A673 (cell line): ENCODE results near the gene WASF2. TPM values are rescaled to one million over a fixed set of nuclear protein-coding genes. Genes with fewer than 3 reads are reported as not detected.

Source experiments
- BruUV-seq: library from RNA; stranded (reverse); fragments of 400-500 nt; replicated peaks from 2 replicates; lab custom pipeline; 2021; lab: Mats Ljungman, UMichigan
- CTCF ChIA-PET: fragments of 300-600 bp; sonication (Branson Sonifier 250); formaldehyde crosslinking; loops from one replicate; lab custom pipeline; 2022; ENCODE audit warnings: antibody characterized with exemption; lab: Charles Lee
- POLR2A ChIA-PET: fragments of 300-600 bp; sonication (Branson Sonifier 250); formaldehyde crosslinking; loops from one replicate; lab custom pipeline; 2022; ENCODE audit warnings: antibody characterized with exemption; ENCODE audit not compliant: low non-redundant PET; lab: Charles Lee
- DNase-seq: peaks from one replicate; pipeline ENCODE4 v3.0.0-alpha.2; 2015; ENCODE audit warnings: low spot score
- H3K27ac ChIP-seq: fragments of 200-600 bp; sonication (generic); 2 replicates; pipeline ENCODE4 v1.5.1; 2016; ENCODE audit warnings: mixed run types, low read depth, mild to moderate bottlenecking, mixed read lengths, antibody characterized with exemption, low read length; ENCODE audit not compliant: poor library complexity, severe bottlenecking
- H3K27me3 ChIP-seq: fragments of 200-600 bp; sonication (generic); replicated peaks from 2 replicates; pipeline ENCODE4 v1.6.1; 2017; ENCODE audit warnings: mixed run types, low read depth, mild to moderate bottlenecking, mixed read lengths, antibody characterized with exemption, low read length; ENCODE audit not compliant: insufficient read depth, poor library complexity
- H3K36me3 ChIP-seq: fragments of 200-600 bp; sonication (generic); 2 replicates; pipeline ENCODE4 v1.6.1; 2016; ENCODE audit warnings: mixed run types, mild to moderate bottlenecking, mixed read lengths, antibody characterized with exemption, low read length; ENCODE audit not compliant: insufficient read depth, poor library complexity, severe bottlenecking
- H3K4me1 ChIP-seq: fragments of 200-600 bp; sonication (generic); 2 replicates; pipeline ENCODE4 v1.6.1; 2017; ENCODE audit warnings: mixed run types, mild to moderate bottlenecking, mixed read lengths, antibody characterized with exemption, low read length; ENCODE audit not compliant: insufficient read depth, poor library complexity, severe bottlenecking
- H3K4me3 ChIP-seq: fragments of 200-600 bp; sonication (generic); 2 replicates; pipeline ENCODE4 v1.5.1; 2016; ENCODE audit warnings: low read depth, mixed run types, mild to moderate bottlenecking, mixed read lengths, low read length; ENCODE audit not compliant: poor library complexity, severe bottlenecking
- H3K9me3 ChIP-seq: fragments of 200-600 bp; sonication (generic); 2 replicates; pipeline ENCODE4 v1.6.1; 2016; ENCODE audit warnings: mixed run types, low read depth, mild to moderate bottlenecking, mixed read lengths, antibody characterized with exemption, low read length; ENCODE audit not compliant: poor library complexity, severe bottlenecking
- CTCF ChIP-seq: fragments of 300-800, 200-600 bp; sonication (generic); conservative IDR thresholded peaks from 2 replicates; pipeline ENCODE4 v1.5.1; 2017; ENCODE audit warnings: low read depth, mild to moderate bottlenecking, antibody characterized with exemption, low read length, moderate library complexity, mixed read lengths
- EZH2 ChIP-seq: fragments of 200-600 bp; sonication (generic); IDR thresholded peaks from 2 replicates; pipeline ENCODE4 v1.6.1; 2017; ENCODE audit warnings: borderline replicate concordance, low read depth, mild to moderate bottlenecking, mixed read lengths, antibody characterized with exemption, low read length; ENCODE audit not compliant: poor library complexity, severe bottlenecking
- intact Hi-C: fragments of 100-400 bp; cut with micrococcal nuclease; formaldehyde crosslinking; loops from one replicate; pipeline ENCODE4 v1.10.0; 2022; ENCODE audit not compliant: unreplicated experiment
- total RNA-seq: library from RNA; stranded (reverse); gene quantifications from 2 replicates; pipeline ENCODE4 v1.2.3, GENCODE V29; 2021

Gene WASF2
- total RNA-seq, 1 experiment from 2014 or later = 133 TPM

GRCh38 chr1:27380766-27381733, 108.9 kb downstream of the WASF2 start:
- no TSS peak for BruUV-seq
- intact Hi-C loops = no loop called here
- POLR2A ChIA-PET = no interaction called here
- no peaks in the 10 kb centered on the region for H3K9me3 ChIP-seq
- H3K36me3 ChIP-seq = no peaks in the 10 kb centered on the region
- no peak overlapping the region for H3K4me3 ChIP-seq
- TF ChIP-seq CTCF = no peak
- no peak for TF ChIP-seq EZH2
- H3K4me1 ChIP-seq = no peaks in the 10 kb centered on the region
- CTCF ChIA-PET = no interaction called here
- no peak overlapping the region for H3K27ac ChIP-seq
- DNase-seq = no peak
- H3K27me3 ChIP-seq = no peaks in the 10 kb centered on the region

DNA sequence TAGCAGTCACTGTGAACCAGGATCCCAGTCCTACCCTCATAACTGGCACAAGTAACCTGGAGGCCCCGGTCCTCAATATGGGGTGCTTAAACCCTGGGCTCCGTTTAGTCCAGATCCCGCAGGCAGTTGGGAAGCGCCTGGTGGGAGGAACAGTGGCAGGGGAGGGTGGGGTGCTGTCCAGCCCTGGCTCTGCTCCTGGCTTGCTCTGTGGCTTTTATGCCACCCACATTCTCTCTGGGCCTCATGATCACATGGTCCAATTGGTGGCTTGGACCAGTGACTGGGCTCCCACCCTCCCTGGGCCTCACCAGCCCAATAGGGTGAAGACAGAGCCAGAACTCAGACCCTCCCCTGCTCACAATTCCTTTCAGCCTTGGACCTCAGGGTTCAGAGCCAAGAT, 109.7 kb downstream of the WASF2 start:
- Histone ChIP-seq H3K4me3 (no peak overlapping the region), H3K27ac (no peak overlapping the region), H3K27me3 (no peaks in the 10 kb centered on the region), H3K36me3 (no peaks in the 10 kb centered on the region), H3K9me3 (no peaks in the 10 kb centered on the region), H3K4me1 (no peaks in the 10 kb centered on the region)
- no peak for TF ChIP-seq CTCF
- no peak for TF ChIP-seq EZH2
- POLR2A ChIA-PET = no interaction called here
- intact Hi-C loops = no loop called here
- no TSS peak for BruUV-seq
- DNase-seq = no peak
- CTCF ChIA-PET = no interaction called here

- intact Hi-C loops = no loop called here
Observed at GRCh38 chr1:27379564-27380122, 110.3 kb downstream of the WASF2 start.

More at GRCh38 chr1:27379564-27380122, 110.3 kb downstream of the WASF2 start:
- ChIA-PET CTCF (no interaction called here), POLR2A (no interaction called here)
- no TSS peak for BruUV-seq
- no peak for DNase-seq
- Histone ChIP-seq H3K36me3 (no peaks in the 10 kb centered on the region), H3K27me3 (no peaks in the 10 kb centered on the region), H3K4me1 (no peaks in the 10 kb centered on the region), H3K9me3 (no peaks in the 10 kb centered on the region), H3K27ac (no peak overlapping the region), H3K4me3 (no peak overlapping the region)
- no peak for TF ChIP-seq CTCF
- TF ChIP-seq EZH2 = no peak
